Mucosa of rectum (tissue), 2 donors: ENCODE measurements around the gene CFLAR.
"Not testable (repeated sequence)": the region's sequence is repeated elsewhere in the genome, so short reads cannot be mapped to it uniquely, and the experiment has no call there.

Source experiments
- H3K27ac ChIP-seq, 2 donors: one replicate each; pipeline ENCODE4 v1.7.0; 2013; ENCODE audit warnings: inconsistent platforms in 2 of 2, low read depth in 2 of 2, low read length in 2 of 2
- H3K27me3 ChIP-seq, 2 donors: one replicate each; pipeline ENCODE4 v1.7.0; 2013; ENCODE audit warnings: low read length in 2 of 2; ENCODE audit not compliant: control insufficient read depth in 2 of 2, insufficient read depth in 2 of 2
- H3K36me3 ChIP-seq, 2 donors: one replicate each; pipeline ENCODE4 v1.7.0; 2013; ENCODE audit warnings: low read length in 2 of 2; ENCODE audit not compliant: control insufficient read depth in 2 of 2, insufficient read depth in 2 of 2
- H3K4me1 ChIP-seq, 2 donors: one replicate each; pipeline ENCODE4 v1.7.0; 2013; ENCODE audit warnings: low read length in 2 of 2, mild to moderate bottlenecking in 1 of 2; ENCODE audit not compliant: control insufficient read depth in 2 of 2, insufficient read depth in 2 of 2
- H3K4me3 ChIP-seq, 2 donors: one replicate each; pipeline ENCODE4 v1.7.0; 2013; ENCODE audit warnings: low read length in 2 of 2
- H3K9ac ChIP-seq, 2 donors: one replicate each; pipeline ENCODE4 v1.7.0; 2013; ENCODE audit warnings: low read length in 2 of 2, low read depth in 1 of 2, mild to moderate bottlenecking in 1 of 2
- H3K9me3 ChIP-seq, 2 donors: one replicate each; pipeline ENCODE4 v1.7.0; 2013; ENCODE audit warnings: low read length in 2 of 2; ENCODE audit not compliant: control insufficient read depth in 2 of 2
- donor health status: healthy.
- donor health status: Normal muscosa, but diverticular disease.

Gene CFLAR

DNA sequence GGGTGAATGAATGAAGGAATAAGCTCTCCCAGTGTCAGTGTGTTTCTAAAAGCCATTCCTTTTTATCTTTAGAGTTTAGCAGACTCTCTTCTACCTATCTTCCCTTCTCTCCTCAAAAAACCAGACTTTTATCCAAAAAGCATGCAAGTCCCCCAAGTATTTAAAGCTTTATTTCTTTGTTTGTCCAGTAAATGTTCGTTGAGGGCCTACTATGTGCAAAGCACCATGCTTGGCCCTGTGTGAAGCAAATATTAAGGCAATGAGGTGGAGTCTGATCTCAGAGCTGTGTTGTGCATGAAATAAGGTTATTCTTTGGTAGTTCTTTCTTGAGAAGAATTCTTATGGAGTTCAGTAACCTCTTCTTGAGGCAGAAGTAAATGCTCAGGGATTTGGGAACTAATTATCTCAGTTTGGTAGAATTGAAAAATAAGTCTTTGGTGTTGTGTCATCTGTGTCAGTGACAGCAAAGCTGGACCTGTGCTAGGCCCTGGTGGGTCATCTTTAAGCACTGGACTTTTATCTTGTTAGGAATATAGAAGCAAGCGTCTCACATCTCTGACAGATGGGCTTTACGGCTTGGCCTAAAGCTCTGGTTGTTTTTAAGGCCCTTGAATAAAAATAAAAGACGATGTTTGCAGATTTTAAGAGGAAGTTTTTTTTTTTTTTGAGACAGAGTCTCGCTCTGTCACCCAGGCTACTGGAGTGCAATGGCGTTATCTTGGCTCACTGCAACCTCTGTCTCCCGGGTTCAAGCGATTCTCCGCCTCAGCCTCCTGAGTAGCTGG is 38.8 kb downstream of the CFLAR start:
- Histone ChIP-seq H3K4me1 (peaks cover 30 to 31% of the 10 kb centered on the region in 2 donors), H3K27me3 (no peaks in the 10 kb centered on the region), H3K36me3 (peaks cover 40 to 53% of the 10 kb centered on the region in 2 donors), H3K4me3 (no peak overlapping the region), H3K27ac (peak overlapping the region in 1 of 2 donors; percentile 52), H3K9me3 (no peaks in the 10 kb centered on the region), H3K9ac (no peak overlapping the region)

DNA sequence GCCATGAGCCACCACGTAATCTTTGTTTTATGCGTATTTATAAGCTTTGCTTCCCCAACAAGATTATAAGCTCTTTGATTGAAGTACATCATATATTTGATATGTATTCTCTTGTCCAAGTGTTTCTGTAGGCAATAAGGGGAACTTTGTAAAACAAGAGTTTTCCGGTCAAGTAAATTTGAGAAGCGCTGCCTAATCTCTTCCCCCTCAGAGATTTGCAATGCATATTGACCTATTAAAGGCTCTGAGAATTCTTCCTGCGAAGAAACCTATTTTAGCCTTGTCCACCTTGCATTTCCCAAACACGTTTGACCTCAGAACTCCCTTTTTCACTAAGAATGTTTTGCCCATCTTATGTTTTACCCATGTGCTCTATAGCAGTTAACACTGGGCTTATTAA is 40.1 kb downstream of the CFLAR start:
- Histone ChIP-seq H3K9ac (no peak overlapping the region), H3K4me3 (no peak overlapping the region), H3K9me3 (no peaks in the 10 kb centered on the region), H3K4me1 (peaks cover 20 to 24% of the 10 kb centered on the region in 2 donors), H3K36me3 (peaks cover 42 to 56% of the 10 kb centered on the region in 2 donors), H3K27ac (peak overlapping the region; percentile 86 to 89), H3K27me3 (no peaks in the 10 kb centered on the region)

DNA sequence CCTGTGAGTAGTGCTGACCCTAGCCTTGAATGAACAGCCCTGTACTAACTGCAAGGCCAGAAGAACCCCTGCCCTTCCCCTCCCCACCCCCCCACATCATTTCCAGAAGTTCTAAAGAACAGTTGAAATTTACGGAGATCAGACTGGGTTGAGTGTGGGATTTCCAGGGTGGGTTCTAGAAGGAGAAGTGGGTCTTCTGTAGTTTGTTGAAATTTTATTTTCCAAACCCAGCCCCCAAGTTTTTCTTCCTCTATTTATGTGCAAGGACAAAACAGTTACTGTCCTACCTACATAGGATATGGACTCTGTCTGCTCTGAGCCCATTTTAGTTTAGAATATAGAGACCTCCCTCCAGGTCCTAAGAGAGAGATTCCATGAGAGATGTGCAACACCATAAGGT is 40.7 kb downstream of the CFLAR start:
- H3K27me3 ChIP-seq = no peaks in the 10 kb centered on the region
- H3K36me3 ChIP-seq = peaks cover 42 to 58% of the 10 kb centered on the region in 2 donors
- no peak overlapping the region for H3K9ac ChIP-seq
- peaks cover 17 to 18% of the 10 kb centered on the region in 2 donors for H3K4me1 ChIP-seq
- H3K4me3 ChIP-seq = no peak overlapping the region
- no peaks in the 10 kb centered on the region for H3K9me3 ChIP-seq
- H3K27ac ChIP-seq = peak overlapping the region; percentile 86 to 89

DNA sequence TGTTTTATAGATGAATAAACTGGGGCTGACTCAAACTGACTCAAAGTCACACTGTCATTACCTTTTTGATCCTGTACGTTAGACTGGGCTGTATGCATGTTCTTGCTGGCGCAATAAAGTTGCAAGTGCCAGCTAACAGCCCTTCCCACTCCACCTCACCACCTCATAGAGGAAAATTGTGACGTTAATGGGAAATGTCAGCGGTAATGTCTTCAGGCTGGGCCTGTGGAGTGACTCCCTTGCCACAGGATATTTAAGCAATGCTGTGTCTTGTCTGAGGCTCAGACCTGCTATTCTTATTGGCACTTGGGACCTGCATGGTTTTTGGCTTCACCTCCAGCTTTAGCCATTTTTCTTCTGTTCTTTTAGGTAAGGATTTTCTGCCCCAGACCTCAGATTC is 41.7 kb downstream of the CFLAR start:
- Histone ChIP-seq H3K27me3 (no peaks in the 10 kb centered on the region), H3K36me3 (peaks cover 46 to 63% of the 10 kb centered on the region in 2 donors), H3K9me3 (no peaks in the 10 kb centered on the region), H3K27ac (peak overlapping the region; percentile 86 to 89), H3K4me3 (no peak overlapping the region), H3K4me1 (peaks cover 12 to 15% of the 10 kb centered on the region in 2 donors), H3K9ac (peak overlapping the region; percentile 38 to 62)

DNA sequence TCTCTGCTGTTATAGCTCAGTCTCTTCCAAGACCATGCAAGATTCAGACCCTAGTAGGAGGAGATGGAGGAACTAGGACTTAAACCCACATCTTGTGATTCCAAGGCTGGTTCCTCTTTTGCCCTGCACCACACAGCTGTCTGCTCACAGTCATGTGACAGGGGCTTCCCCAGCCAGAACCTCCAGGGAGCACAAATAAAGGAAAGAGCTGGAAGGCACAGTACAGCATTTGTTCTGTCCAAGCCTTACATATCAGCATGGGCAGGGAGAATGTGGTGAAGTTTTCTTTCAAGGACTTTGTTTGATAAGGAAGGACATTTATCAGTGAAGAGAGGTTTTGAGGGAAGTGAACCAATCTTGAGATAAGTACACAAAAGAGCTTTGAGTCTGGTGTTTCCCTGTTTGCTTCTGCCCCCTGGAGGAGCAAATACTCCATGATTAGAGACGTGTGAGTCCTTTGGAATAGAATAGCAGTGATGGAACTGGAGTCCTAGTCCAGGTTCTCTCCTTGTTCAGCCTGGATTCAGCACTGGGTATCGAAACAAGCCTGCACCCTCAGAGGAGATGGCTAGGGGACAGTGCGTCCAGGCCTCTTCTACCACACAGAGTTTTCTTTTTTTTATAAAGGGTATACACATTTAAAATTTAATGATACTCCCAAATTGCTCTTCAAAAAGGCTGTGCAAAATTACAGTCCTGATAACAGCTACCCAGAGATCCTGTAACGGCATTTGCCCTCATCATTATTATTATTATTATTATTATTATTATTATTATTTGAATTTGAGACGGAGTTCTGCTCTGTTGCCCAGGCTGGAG is 42.4 kb downstream of the CFLAR start:
- Histone ChIP-seq H3K27me3 (no peaks in the 10 kb centered on the region), H3K27ac (peak overlapping the region; percentile 86 to 89), H3K9me3 (no peaks in the 10 kb centered on the region), H3K9ac (peak overlapping the region; percentile 38 to 62), H3K4me1 (peaks cover 11 to 15% of the 10 kb centered on the region in 2 donors), H3K36me3 (peaks cover 46 to 63% of the 10 kb centered on the region in 2 donors), H3K4me3 (no peak overlapping the region)

DNA sequence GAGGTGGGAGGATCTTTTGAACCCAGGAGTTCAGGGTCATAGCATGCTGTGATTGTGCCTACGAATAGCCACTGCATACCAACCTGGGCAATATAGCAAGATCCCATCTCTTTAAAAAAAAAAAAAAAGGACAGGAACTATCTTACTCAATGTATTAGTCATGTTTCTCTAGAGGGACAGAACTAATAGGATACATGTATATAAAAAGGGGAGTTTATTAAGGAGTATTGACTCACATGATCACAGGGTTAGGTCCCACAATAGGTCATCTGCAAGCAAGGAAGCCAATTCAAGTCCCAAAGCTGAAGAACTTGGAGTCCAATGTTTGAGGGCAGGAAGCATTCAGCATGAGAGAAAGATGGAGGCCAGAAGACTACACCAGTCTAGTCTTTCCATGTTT is 48.2 kb downstream of the CFLAR start:
- no peaks in the 10 kb centered on the region for H3K4me1 ChIP-seq
- no peaks in the 10 kb centered on the region for H3K9me3 ChIP-seq
- H3K27me3 ChIP-seq = no peaks in the 10 kb centered on the region
- H3K27ac ChIP-seq = no peak overlapping the region
- no peak overlapping the region for H3K4me3 ChIP-seq
- H3K36me3 ChIP-seq = peaks cover 51 to 59% of the 10 kb centered on the region in 2 donors
- H3K9ac ChIP-seq = no peak overlapping the region

DNA sequence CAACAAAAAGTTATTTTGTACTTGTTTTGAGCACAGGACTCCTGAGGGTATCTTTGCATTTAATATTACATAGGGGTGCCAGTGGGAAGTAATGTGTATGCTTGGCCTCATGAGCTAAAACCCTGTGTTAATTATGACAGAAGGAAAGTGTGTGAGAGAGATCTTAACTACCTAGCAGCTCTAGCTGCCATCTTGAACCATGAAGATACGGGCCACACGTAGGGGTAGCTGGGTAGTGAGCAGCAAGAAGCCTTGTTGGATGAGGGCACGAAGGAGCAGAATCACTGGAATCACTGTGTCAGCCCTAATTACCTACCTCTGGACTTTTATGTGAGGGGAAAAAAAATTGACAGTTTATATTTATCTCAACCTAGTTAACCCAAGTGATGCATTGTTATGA is 51.6 kb downstream of the CFLAR start:
- Histone ChIP-seq H3K4me3 (no peak overlapping the region), H3K4me1 (no peaks in the 10 kb centered on the region), H3K27ac (no peak overlapping the region), H3K9me3 (no peaks in the 10 kb centered on the region), H3K36me3 (peaks cover 31 to 33% of the 10 kb centered on the region in 2 donors), H3K9ac (no peak overlapping the region), H3K27me3 (no peaks in the 10 kb centered on the region)

DNA sequence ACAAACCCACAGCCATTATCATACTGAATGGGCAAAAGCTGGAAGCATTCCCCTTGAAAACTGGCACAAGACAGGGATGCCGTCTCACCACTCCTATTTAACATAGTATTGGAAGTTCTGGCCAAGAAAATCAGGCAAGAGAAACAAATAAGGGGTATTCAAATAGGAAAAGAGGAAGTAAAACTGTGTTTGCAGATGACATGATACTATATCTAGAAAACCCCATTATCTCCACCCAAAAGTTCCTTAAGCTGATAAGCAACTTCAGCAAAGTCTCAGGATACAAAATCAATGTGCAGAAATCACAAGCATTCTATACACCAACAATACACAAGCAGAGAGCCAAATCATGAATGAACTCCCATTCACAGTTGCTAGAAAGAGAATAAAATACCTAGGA is 52.5 kb downstream of the CFLAR start:
- H3K4me1 ChIP-seq, H3K9ac ChIP-seq, H3K9me3 ChIP-seq, H3K27me3 ChIP-seq, H3K27ac ChIP-seq, H3K4me3 ChIP-seq: not testable (repeated sequence)
- peaks cover 22 to 23% of the 10 kb centered on the region in 2 donors for H3K36me3 ChIP-seq

DNA sequence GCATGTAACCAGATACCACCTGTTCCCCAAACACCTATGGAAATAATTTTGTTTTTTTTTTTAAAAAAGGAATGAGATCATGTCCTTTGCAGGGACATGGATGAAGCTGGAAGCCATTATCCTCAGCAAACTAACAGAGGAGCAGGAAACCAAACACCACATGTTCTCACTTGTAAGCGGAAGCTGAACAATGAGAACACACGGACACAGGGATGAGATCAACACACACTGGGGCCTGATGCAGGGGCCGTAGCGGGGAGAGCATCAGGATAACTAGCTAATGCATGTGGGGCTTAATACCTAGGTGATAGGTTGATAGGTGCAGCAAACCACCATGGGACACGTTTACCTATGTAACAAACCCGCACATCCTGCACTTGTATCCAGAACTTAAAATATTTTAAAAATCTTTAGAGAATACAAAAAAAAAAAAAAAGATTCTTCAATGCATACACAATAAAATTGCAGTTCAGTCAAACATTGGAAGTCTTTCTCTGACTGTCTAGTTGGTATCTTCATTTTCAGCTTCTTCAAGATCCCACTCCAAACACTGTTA is 55.4 kb downstream of the CFLAR start:
- no peak overlapping the region for H3K4me3 ChIP-seq
- peaks cover 7 to 8% of the 10 kb centered on the region in 2 donors for H3K36me3 ChIP-seq
- H3K9me3 ChIP-seq = no peaks in the 10 kb centered on the region
- no peak overlapping the region for H3K9ac ChIP-seq
- H3K4me1 ChIP-seq = peaks cover under 1 to 2% of the 10 kb centered on the region in 2 donors
- no peak overlapping the region for H3K27ac ChIP-seq
- H3K27me3 ChIP-seq = no peaks in the 10 kb centered on the region

DNA sequence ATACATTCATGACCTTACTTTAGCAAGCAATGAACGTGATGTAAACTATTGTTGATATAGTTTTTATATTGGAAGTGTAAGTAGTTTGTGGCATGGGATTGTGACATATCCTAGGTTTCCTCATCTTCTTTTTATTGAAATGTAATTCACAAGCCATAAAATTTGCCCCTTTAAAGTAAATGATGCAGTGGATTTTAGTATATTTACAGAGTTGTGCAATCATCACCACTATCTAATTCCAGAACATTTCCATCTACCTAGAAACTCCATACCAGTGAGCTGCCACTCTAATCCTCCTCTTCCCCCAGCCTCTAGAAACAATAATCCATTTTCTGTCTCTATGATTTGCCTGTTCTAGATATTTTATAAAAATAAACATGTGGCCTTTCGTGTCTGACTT is 56.3 kb downstream of the CFLAR start:
- H3K27me3 ChIP-seq = no peaks in the 10 kb centered on the region
- H3K27ac ChIP-seq = no peak overlapping the region
- H3K36me3 ChIP-seq = peaks cover 4% of the 10 kb centered on the region in 2 donors
- no peak overlapping the region for H3K9ac ChIP-seq
- no peaks in the 10 kb centered on the region for H3K9me3 ChIP-seq
- H3K4me3 ChIP-seq = no peak overlapping the region
- H3K4me1 ChIP-seq = peaks cover 5% of the 10 kb centered on the region in 2 donors
